K562 (cell line): Measurements from ENCODE around the gene ATP5MK. TPM values are rescaled to one million over a fixed set of nuclear protein-coding genes. Genes with fewer than 3 reads are reported as not detected.

Experiments
- HDAC2 ChIP-seq: fragments of 450-650 bp; IDR thresholded peaks from 2 replicates; pipeline ENCODE4 v1.6.1; 2016; ENCODE audit warnings: mild to moderate bottlenecking
- HNRNPL ChIP-seq: fragments of 200-400 bp; formaldehyde crosslinking; IDR thresholded peaks from 2 replicates; pipeline ENCODE4 v1.6.1; 2017; ENCODE audit warnings: low read depth, mild to moderate bottlenecking, low read length
- polyA plus RNA-seq, 8 experiments: library from polyadenylated mRNA; depleted of rRNA in 4 of 8; stranded (reverse) in 5 of 8; unstranded in 3 of 8; fragments of >200 nt; fragmentation: Nextera tagmentation in 2 of 8; fragmentation: Illumina TruSeq in 1 of 8; extraction: Ambion mirVana in 2 of 8; extraction: Trizol in 1 of 8; gene quantifications; 2 replicates each; pipeline versions ENCODE4 v1.2.1 to v1.2.3, GENCODE V29; 2011 to 2014; ENCODE audit warnings: inconsistent platforms in 1 of 8, missing spikeins in 1 of 8
- total RNA-seq, 7 experiments: library from RNA; depleted of rRNA in 6 of 7; stranded (reverse); fragments of >200 nt in 6 of 7; fragmentation: Illumina TruSeq in 2 of 7; extraction: Trizol in 2 of 7; gene quantifications; 2 replicates each; pipeline versions ENCODE4 v1.2.1 to v1.2.3, GENCODE V29; 2011 to 2021; ENCODE audit warnings: low replicate concordance in 1 of 7
- TF ChIP-seq, protein P1 (sequence below): fragments of 450-650 bp; IDR thresholded peaks from 2 replicates; pipeline ENCODE4 v1.6.1; 2016; ENCODE audit warnings: mild to moderate bottlenecking, moderate library complexity
- TF ChIP-seq, protein P2 (sequence below): fragments of 450-650 bp; formaldehyde crosslinking; IDR thresholded peaks from 2 replicates; pipeline ENCODE4 v1.4.0; 2020; ENCODE audit warnings: mild to moderate bottlenecking, moderate library complexity

ATP5MK gene
- total and polyA plus RNA-seq, 9 of the 15 experiments (the other 6 are each of a cell fraction or from before 2014, with no cell fraction given): 182 to 1,810 (median 741) TPM

DNA sequence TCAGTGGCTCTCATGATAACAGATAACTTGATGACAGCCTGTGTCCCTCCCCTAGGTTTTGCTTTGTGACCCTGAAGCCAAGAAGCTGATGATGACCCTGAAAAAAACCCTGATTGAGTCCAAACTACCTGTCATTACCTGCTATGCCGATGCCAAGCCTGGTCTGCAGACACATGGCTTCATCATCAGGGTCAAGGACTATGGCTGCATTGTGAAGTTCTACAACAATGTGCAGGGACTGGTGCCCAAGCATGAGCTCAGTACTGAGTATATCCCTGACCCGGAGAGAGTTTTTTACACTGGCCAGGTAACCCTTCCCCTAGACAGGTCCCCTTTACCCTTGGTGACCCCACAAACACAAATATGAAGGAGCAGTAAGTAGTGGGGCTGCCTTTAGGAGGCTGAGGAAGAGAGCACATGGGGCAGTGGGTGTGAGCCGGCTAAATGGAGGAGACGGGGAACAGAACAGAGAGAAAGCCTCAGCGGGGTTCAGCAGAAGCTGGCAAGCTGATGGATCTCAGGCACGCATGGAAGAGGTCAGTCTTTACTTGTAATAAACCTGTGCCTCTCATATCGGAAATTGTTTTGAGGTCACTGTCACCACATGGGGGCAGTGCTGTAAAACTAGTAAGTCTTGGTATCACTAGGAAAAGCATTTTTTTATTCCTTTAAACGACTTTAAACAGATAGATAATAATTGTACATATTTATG, 20.3 kb upstream of the ATP5MK start (continued):
- TF ChIP-seq, protein P1, sequence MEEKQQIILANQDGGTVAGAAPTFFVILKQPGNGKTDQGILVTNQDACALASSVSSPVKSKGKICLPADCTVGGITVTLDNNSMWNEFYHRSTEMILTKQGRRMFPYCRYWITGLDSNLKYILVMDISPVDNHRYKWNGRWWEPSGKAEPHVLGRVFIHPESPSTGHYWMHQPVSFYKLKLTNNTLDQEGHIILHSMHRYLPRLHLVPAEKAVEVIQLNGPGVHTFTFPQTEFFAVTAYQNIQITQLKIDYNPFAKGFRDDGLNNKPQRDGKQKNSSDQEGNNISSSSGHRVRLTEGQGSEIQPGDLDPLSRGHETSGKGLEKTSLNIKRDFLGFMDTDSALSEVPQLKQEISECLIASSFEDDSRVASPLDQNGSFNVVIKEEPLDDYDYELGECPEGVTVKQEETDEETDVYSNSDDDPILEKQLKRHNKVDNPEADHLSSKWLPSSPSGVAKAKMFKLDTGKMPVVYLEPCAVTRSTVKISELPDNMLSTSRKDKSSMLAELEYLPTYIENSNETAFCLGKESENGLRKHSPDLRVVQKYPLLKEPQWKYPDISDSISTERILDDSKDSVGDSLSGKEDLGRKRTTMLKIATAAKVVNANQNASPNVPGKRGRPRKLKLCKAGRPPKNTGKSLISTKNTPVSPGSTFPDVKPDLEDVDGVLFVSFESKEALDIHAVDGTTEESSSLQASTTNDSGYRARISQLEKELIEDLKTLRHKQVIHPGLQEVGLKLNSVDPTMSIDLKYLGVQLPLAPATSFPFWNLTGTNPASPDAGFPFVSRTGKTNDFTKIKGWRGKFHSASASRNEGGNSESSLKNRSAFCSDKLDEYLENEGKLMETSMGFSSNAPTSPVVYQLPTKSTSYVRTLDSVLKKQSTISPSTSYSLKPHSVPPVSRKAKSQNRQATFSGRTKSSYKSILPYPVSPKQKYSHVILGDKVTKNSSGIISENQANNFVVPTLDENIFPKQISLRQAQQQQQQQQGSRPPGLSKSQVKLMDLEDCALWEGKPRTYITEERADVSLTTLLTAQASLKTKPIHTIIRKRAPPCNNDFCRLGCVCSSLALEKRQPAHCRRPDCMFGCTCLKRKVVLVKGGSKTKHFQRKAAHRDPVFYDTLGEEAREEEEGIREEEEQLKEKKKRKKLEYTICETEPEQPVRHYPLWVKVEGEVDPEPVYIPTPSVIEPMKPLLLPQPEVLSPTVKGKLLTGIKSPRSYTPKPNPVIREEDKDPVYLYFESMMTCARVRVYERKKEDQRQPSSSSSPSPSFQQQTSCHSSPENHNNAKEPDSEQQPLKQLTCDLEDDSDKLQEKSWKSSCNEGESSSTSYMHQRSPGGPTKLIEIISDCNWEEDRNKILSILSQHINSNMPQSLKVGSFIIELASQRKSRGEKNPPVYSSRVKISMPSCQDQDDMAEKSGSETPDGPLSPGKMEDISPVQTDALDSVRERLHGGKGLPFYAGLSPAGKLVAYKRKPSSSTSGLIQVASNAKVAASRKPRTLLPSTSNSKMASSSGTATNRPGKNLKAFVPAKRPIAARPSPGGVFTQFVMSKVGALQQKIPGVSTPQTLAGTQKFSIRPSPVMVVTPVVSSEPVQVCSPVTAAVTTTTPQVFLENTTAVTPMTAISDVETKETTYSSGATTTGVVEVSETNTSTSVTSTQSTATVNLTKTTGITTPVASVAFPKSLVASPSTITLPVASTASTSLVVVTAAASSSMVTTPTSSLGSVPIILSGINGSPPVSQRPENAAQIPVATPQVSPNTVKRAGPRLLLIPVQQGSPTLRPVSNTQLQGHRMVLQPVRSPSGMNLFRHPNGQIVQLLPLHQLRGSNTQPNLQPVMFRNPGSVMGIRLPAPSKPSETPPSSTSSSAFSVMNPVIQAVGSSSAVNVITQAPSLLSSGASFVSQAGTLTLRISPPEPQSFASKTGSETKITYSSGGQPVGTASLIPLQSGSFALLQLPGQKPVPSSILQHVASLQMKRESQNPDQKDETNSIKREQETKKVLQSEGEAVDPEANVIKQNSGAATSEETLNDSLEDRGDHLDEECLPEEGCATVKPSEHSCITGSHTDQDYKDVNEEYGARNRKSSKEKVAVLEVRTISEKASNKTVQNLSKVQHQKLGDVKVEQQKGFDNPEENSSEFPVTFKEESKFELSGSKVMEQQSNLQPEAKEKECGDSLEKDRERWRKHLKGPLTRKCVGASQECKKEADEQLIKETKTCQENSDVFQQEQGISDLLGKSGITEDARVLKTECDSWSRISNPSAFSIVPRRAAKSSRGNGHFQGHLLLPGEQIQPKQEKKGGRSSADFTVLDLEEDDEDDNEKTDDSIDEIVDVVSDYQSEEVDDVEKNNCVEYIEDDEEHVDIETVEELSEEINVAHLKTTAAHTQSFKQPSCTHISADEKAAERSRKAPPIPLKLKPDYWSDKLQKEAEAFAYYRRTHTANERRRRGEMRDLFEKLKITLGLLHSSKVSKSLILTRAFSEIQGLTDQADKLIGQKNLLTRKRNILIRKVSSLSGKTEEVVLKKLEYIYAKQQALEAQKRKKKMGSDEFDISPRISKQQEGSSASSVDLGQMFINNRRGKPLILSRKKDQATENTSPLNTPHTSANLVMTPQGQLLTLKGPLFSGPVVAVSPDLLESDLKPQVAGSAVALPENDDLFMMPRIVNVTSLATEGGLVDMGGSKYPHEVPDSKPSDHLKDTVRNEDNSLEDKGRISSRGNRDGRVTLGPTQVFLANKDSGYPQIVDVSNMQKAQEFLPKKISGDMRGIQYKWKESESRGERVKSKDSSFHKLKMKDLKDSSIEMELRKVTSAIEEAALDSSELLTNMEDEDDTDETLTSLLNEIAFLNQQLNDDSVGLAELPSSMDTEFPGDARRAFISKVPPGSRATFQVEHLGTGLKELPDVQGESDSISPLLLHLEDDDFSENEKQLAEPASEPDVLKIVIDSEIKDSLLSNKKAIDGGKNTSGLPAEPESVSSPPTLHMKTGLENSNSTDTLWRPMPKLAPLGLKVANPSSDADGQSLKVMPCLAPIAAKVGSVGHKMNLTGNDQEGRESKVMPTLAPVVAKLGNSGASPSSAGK: no peak
- TF ChIP-seq, protein P2, sequence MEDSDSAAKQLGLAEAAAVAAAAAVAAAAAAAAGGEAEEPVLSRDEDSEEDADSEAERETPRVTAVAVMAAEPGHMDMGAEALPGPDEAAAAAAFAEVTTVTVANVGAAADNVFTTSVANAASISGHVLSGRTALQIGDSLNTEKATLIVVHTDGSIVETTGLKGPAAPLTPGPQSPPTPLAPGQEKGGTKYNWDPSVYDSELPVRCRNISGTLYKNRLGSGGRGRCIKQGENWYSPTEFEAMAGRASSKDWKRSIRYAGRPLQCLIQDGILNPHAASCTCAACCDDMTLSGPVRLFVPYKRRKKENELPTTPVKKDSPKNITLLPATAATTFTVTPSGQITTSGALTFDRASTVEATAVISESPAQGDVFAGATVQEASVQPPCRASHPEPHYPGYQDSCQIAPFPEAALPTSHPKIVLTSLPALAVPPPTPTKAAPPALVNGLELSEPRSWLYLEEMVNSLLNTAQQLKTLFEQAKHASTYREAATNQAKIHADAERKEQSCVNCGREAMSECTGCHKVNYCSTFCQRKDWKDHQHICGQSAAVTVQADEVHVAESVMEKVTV (CRISPR knock-in tag): 0 out of 2 replicates have a peak, but pooled peaks have one; percentile 7
- TF ChIP-seq HDAC2: no peak
- no peak for TF ChIP-seq HNRNPL
